Suprapubic skin (tissue), 4 donors: ENCODE measurements around the gene FARS2.

Source experiments
- CTCF ChIP-seq, 2 donors: fragments of 200-600 bp in 1 of 2; fragments of 450-650 bp in 1 of 2; sonication (generic) in 1 of 2; IDR thresholded peaks; one replicate each; pipeline ENCODE4 v1.5.1; 2016 to 2019; ENCODE audit warnings: antibody characterized with exemption in 2 of 2, mild to moderate bottlenecking in 1 of 2, moderate library complexity in 1 of 2
- EP300 ChIP-seq: sonication (generic); formaldehyde crosslinking; IDR thresholded peaks from one replicate; pipeline ENCODE4 v1.6.1; 2017; ENCODE audit warnings: antibody characterized with exemption
- POLR2AphosphoS5 ChIP-seq, 3 donors: sonication (generic); formaldehyde crosslinking; IDR thresholded peaks; one replicate each; pipeline ENCODE4 v1.6.1; 2017; ENCODE audit warnings: antibody characterized with exemption in 3 of 3

DNA sequence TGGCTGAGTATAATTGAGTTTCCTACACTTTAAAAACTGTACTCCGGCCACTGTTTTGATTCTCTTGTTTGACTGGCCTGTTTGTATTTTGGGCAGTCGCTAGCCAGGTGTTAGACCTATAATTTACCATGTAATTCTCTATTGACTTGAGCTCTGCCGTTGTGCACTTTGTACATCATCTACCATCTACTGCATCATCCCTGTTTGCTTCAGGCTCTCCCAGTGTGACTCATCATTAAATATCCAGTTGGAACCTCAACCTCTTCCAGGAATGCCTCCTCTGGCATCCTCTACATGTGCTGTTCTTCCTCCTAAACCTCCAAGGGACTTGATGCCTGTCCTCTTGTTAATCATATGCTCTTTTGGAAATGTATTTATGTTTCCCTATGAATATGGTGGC lies 72.3 kb downstream of the FARS2 start:
- TF ChIP-seq CTCF (IDR thresholded peaks at IDR 0.05) (no peak), POLR2AphosphoS5 (IDR thresholded peaks at IDR 0.05) (no peak), EP300 (no peak)
